Measurements from ENCODE around the gene DUOXA1. TPM values are rescaled to one million over a fixed set of nuclear protein-coding genes. Genes with fewer than 3 reads are reported as not detected.
"Not testable (repeated sequence)": the region's sequence is repeated elsewhere in the genome, so short reads cannot be mapped to it uniquely, and the experiment has no call there.

Gene DUOXA1
- total RNA-seq, 2 donors from 2014 or later = not detected

DNA sequence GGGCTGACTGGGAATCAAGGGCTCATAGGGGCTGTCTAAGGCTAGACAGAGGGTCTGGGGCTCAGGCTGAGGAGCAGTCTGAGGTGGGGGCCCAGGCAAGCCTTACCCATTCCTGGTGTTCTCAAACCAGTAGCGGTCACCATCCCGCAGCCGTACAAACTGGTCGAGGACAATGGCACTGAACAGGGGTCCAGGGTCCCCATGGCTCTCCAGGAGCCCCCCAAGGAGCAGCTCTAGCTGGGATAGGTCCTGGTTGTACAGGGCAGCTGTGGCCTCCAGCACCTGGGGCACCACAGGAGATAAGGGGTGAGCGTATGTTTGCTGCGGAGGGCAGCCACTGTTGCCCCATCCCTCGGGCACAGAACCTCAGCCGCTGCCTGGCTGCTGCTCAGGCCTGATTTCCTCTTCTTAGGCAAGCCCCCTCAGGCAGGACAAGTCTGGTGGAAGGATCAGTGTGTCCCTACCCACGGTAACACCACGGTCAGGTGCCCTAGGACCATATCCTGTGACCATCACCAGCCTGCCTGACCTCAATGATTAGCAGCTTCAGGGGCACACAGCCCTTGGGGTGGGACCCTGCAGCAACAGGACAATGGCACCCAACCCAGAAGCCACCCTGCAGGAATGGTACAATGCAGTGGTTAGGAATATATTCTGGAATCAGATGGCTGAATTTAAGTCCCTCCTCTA, 21.6 kb downstream of the DUOXA1 start:
- Mint-ChIP-seq H3K4me1 (ENCODE audit: low read depth in 2 of 2) (peaks cover 0 to 2% of the 10 kb centered on the region in 2 donors), H3K27ac (no peak overlapping the region), H3K4me3 (no peak overlapping the region), H3K27me3 (peaks cover 28 to 34% of the 10 kb centered on the region in 2 donors), H3K9me3 (no peaks in the 10 kb centered on the region), H3K36me3 (no peaks in the 10 kb centered on the region)
- DNase-seq (ENCODE audit: low spot score) (no peak), ATAC-seq (peak in 1 of 2 donors; percentile 2)

GRCh38 chr15:45106002-45106790, 23.5 kb downstream of the DUOXA1 start:
- Mint-ChIP-seq H3K27me3 (peaks cover 21 to 26% of the 10 kb centered on the region in 2 donors), H3K4me3 (no peak overlapping the region), H3K4me1 (ENCODE audit: low read depth in 2 of 2) (no peaks in the 10 kb centered on the region), H3K36me3 (no peaks in the 10 kb centered on the region), H3K27ac (no peak overlapping the region), H3K9me3 (no peaks in the 10 kb centered on the region)
- no peak for ATAC-seq
- no peak for DNase-seq (ENCODE audit: low spot score)

- H3K4me1 Mint-ChIP-seq (ENCODE audit: low read depth in 2 of 2) = no peaks in the 10 kb centered on the region
- H3K27ac Mint-ChIP-seq = no peak overlapping the region
These were observed 24.1 kb downstream of the DUOXA1 start for GRCh38 chr15:45105586-45105985.

DNA sequence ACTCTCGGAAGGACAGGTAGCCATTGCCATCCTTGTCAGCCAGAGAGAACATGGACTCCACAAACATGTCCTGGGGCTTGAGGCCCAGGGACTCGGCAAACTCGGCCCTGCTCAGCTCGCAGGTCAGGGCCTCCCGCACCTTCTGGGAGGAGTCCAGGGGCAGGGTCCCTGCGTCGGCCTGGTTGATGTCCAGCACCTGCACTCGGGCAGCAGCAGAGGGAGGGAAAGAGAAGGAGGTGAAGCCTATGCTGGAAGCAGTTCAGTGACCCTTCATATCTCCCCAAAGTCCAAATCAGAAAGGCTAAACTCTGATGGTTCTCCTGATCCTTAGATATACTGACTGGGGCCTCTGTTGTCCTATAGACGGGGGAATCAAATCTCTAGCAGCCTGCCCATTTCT, 25.5 kb downstream of the DUOXA1 start:
- not testable (repeated sequence) for H3K4me1 Mint-ChIP-seq (ENCODE audit: low read depth in 2 of 2); H3K9me3 Mint-ChIP-seq; H3K27ac Mint-ChIP-seq; ATAC-seq; H3K36me3 Mint-ChIP-seq; H3K4me3 Mint-ChIP-seq; DNase-seq (ENCODE audit: low spot score)
- peaks cover 10 to 16% of the 10 kb centered on the region in 2 donors for H3K27me3 Mint-ChIP-seq

More at GRCh38 chr15:45105586-45105985, 24.1 kb downstream of the DUOXA1 start:
- peaks cover 21 to 25% of the 10 kb centered on the region in 2 donors for H3K27me3 Mint-ChIP-seq
- no peaks in the 10 kb centered on the region for H3K36me3 Mint-ChIP-seq
- ATAC-seq = no peak
- no peaks in the 10 kb centered on the region for H3K9me3 Mint-ChIP-seq
- no peak for DNase-seq (ENCODE audit: low spot score)
- H3K4me3 Mint-ChIP-seq = no peak overlapping the region

DNA sequence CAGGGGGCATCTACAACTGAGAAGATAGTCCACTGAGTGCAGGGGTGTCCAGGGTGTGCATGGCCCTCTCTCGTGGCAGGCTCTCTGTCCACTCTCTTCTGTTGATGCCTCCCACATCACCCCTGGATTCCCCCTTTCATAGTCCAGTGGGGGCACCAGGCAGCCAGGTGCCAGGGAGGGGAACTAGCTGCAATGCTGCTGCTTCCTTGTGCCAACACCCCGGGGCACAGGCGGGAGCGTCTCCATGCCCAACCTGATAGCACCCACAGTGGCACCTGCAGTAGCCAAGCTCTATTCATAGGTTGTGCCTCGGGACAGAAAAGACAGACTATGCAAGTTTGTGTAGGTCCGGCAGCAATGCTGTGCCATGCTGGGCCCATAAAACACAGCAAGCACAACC, 27.5 kb downstream of the DUOXA1 start:
- H3K4me1 Mint-ChIP-seq (ENCODE audit: low read depth in 2 of 2) = no peaks in the 10 kb centered on the region
- no peak overlapping the region for H3K4me3 Mint-ChIP-seq
- no peak overlapping the region for H3K27ac Mint-ChIP-seq
- no peaks in the 10 kb centered on the region for H3K9me3 Mint-ChIP-seq
- peaks cover 5 to 9% of the 10 kb centered on the region in 2 donors for H3K27me3 Mint-ChIP-seq
- no peaks in the 10 kb centered on the region for H3K36me3 Mint-ChIP-seq
- ATAC-seq (no peak), DNase-seq (ENCODE audit: low spot score) (no peak)

GRCh38 chr15:45101749-45102148, 27.9 kb downstream of the DUOXA1 start:
- H3K36me3 Mint-ChIP-seq = no peaks in the 10 kb centered on the region
- no peak for ATAC-seq
- no peak overlapping the region for H3K27ac Mint-ChIP-seq
- H3K27me3 Mint-ChIP-seq = peaks cover 5 to 6% of the 10 kb centered on the region in 2 donors
- DNase-seq (ENCODE audit: low spot score) = no peak
- no peaks in the 10 kb centered on the region for H3K4me1 Mint-ChIP-seq (ENCODE audit: low read depth in 2 of 2)
- no peak overlapping the region for H3K4me3 Mint-ChIP-seq
- H3K9me3 Mint-ChIP-seq = no peaks in the 10 kb centered on the region

DNA sequence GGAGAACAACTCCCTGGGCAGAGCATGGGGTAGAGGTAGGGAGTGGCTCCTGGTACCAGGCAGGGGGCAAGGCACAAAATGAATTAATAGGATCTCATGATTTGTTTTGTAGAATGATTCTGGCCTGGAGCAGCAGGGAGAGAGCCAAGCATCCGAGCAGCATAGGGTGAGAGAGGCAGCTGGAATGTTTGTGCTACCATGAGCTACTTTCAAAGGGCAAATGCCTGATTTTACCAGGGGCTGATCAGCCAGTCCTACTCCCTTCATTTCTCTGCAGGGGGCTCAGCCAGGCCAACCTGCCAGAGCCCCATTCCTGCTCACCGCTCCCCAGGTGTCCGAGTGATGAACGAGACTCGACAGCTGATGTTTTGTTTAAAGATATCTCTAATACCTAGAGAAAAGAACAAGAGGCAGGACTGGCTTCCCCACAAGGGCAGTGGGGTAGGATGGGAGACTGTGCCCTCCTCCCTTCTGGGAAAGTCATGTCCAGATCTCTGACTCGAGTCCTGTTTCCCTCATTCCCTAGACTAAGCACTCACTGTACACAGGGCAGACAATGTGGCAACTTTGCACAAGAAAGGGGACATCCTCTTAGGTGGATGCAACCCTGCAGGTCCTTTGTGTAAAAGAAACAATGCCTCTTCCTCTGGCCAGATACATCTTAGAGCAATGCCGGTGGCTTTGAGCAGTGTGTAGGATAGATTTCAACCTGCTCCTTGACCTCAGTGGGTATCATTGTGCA, 28.6 kb downstream of the DUOXA1 start:
- Mint-ChIP-seq H3K9me3 (no peaks in the 10 kb centered on the region), H3K36me3 (no peaks in the 10 kb centered on the region), H3K4me1 (ENCODE audit: low read depth in 2 of 2) (no peaks in the 10 kb centered on the region), H3K27ac (no peak overlapping the region), H3K4me3 (no peak overlapping the region), H3K27me3 (peaks cover 5 to 6% of the 10 kb centered on the region in 2 donors)
- DNase-seq (ENCODE audit: low spot score) (no peak), ATAC-seq (no peak)

DNA sequence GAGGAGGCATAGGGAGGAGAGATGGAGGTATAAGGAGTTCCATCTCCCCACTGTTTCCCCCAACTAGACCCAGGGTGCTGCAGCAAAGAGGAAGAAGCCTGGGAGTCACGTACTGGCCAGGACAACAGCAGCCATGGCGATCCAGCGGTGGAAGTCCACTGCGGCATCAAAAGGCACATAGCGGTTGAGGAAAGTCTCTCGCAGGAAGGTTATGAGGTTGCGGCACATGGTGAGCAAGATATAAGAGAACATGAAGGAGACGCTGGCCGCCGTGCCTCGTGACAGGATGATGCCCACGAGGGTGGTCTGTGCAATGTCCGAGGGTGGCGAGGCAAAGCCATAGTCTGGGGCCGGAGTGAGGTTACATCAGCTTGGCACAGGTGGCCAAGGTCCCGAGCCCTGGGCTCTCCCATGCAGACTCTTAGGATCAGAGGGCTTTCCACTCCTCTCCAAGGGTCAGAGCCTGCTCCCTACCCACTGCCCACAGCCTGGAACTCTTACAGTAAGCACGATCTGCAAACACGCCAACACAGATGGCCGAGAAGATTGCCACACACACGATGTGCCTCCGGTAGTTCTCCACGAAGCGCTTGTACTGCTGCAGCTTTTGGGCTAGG, 30.0 kb downstream of the DUOXA1 start:
- H3K27ac Mint-ChIP-seq = no peak overlapping the region
- H3K27me3 Mint-ChIP-seq = peaks cover 5 to 6% of the 10 kb centered on the region in 2 donors
- no peak overlapping the region for H3K4me3 Mint-ChIP-seq

DNA sequence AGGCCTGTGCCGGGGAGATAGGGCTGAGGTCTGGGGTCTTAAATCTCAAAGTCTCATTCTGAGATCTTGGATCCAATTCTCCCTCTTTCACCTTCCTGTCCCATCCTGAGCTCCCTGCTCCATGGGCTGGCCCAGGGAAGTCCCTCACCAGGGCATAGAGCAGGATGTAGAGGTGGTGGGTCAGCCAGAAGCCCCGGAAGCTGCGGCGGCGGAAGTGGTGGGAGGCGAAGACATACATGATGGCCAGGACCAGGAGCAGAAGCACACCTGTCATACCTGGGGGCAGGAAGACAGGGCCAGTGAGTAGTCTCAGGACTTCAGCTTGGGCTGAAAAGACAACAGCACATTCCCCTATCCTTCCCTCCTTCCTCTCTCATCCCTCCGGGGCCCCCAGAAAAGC, 32.2 kb downstream of the DUOXA1 start:
- ATAC-seq = no peak
- no peaks in the 10 kb centered on the region for H3K4me1 Mint-ChIP-seq (ENCODE audit: low read depth in 2 of 2)
- no peak for DNase-seq (ENCODE audit: low spot score)
- peaks cover 6% of the 10 kb centered on the region in 2 donors for H3K27me3 Mint-ChIP-seq
- H3K27ac Mint-ChIP-seq = no peak overlapping the region
- H3K36me3 Mint-ChIP-seq = no peaks in the 10 kb centered on the region
- H3K4me3 Mint-ChIP-seq = no peak overlapping the region
- H3K9me3 Mint-ChIP-seq = no peaks in the 10 kb centered on the region

More for the DNA sequence above, 30.0 kb downstream of the DUOXA1 start:
- H3K4me1 Mint-ChIP-seq (ENCODE audit: low read depth in 2 of 2) = no peaks in the 10 kb centered on the region
- no peaks in the 10 kb centered on the region for H3K36me3 Mint-ChIP-seq
- ATAC-seq (no peak), DNase-seq (ENCODE audit: low spot score) (no peak)
- no peaks in the 10 kb centered on the region for H3K9me3 Mint-ChIP-seq

DNA sequence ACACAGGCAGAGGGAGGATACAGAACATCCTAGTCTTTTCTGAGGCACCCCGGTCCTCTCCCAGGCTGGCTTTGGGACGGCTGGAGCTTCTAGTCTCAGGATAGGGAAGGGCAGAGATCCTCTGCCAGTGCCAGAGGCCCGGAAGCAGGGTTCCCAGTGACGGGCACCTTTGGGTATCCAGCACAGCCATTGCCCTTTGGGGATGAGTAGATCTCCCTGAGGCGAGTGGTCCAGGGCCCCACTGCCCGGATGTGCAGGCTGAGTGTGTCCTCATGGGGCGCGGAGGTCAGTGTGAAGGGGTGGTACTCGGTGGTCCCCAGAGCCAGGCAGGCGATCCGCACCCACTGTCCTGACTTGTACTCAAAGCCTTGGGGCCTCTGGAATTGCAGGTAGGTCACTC, 34.0 kb downstream of the DUOXA1 start:
- ATAC-seq (peak in 1 of 2 donors; percentile 11), DNase-seq (ENCODE audit: low spot score) (no peak)
- H3K36me3 Mint-ChIP-seq = no peaks in the 10 kb centered on the region
- H3K27ac Mint-ChIP-seq = no peak overlapping the region
- no peak overlapping the region for H3K4me3 Mint-ChIP-seq
- H3K9me3 Mint-ChIP-seq = no peaks in the 10 kb centered on the region
- H3K27me3 Mint-ChIP-seq = peaks cover 12 to 18% of the 10 kb centered on the region in 2 donors
- no peaks in the 10 kb centered on the region for H3K4me1 Mint-ChIP-seq (ENCODE audit: low read depth in 2 of 2)

DNA sequence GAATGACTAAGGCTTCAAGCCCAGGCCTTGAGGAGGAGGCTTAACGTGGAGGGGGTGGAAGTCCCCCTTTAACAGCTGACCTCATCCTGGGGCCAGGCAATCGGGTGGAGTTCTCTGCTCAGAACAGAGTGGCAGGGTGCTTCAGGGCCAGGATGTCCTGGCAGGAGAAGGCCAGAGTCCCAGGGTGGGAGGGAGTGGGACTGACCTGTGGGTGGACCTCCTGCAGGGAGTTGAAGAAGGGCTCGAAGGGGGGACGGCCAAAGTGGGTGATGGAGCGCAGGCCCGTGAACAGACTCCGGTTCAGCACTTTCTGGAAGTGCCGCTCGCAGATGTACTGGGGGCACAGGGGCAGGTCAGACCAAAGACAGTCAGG, 35.3 kb downstream of the DUOXA1 start:
- H3K9me3 Mint-ChIP-seq = no peaks in the 10 kb centered on the region
- H3K27ac Mint-ChIP-seq = no peak overlapping the region
- DNase-seq (ENCODE audit: low spot score) = no peak
- no peak overlapping the region for H3K4me3 Mint-ChIP-seq
- peaks cover 17 to 27% of the 10 kb centered on the region in 2 donors for H3K27me3 Mint-ChIP-seq
- H3K36me3 Mint-ChIP-seq = no peaks in the 10 kb centered on the region
- no peak for ATAC-seq
- no peaks in the 10 kb centered on the region for H3K4me1 Mint-ChIP-seq (ENCODE audit: low read depth in 2 of 2)

- no peak for ATAC-seq
- H3K27ac Mint-ChIP-seq = no peak overlapping the region
- H3K4me1 Mint-ChIP-seq (ENCODE audit: low read depth in 2 of 2) = no peaks in the 10 kb centered on the region
- DNase-seq (ENCODE audit: low spot score) = no peak
- peaks cover 17 to 27% of the 10 kb centered on the region in 2 donors for H3K27me3 Mint-ChIP-seq
- H3K36me3 Mint-ChIP-seq = no peaks in the 10 kb centered on the region
- H3K4me3 Mint-ChIP-seq = no peak overlapping the region
- H3K9me3 Mint-ChIP-seq = no peaks in the 10 kb centered on the region
These were observed 35.9 kb downstream of the DUOXA1 start for GRCh38 chr15:45093622-45094357.

DNA sequence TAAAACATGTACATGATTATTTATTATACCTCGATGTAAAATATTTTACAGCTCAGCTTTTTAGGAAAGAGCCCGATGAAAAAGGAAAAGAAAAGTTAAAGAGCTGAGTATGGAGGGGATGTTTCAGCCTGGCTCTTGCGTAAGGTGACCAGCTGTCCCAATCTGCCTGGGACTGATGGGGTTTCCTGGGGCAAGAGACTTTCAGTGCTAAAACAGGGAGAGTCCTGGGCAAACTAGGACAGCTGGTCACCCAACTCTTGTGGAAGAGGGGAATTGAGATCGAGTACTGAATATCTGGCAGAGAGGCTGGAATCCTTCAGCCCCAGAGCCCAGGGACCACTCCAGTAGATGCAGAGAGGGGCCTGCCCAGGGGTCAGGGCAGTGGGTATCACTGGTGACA, 36.7 kb downstream of the DUOXA1 start:
- H3K9me3 Mint-ChIP-seq = no peaks in the 10 kb centered on the region
- H3K4me1 Mint-ChIP-seq (ENCODE audit: low read depth in 2 of 2) = no peaks in the 10 kb centered on the region
- no peaks in the 10 kb centered on the region for H3K36me3 Mint-ChIP-seq
- DNase-seq (ENCODE audit: low spot score) = no peak
- no peak overlapping the region for H3K4me3 Mint-ChIP-seq
- H3K27me3 Mint-ChIP-seq = peaks cover 17 to 27% of the 10 kb centered on the region in 2 donors
- H3K27ac Mint-ChIP-seq = no peak overlapping the region
- ATAC-seq = no peak

Measured in natural killer cell treated with Interleukin-12 subunit alpha and Interleukin-12 subunit beta and Interleukin-15 and Interleukin-18, amount 100 ng/mL, for 72 hours (primary cell).